ENCODE data around the gene ADAMTS14. TPM values are rescaled to one million over a fixed set of nuclear protein-coding genes. Genes with fewer than 3 reads are reported as not detected.

The ADAMTS14 gene
- total RNA-seq, 1 experiment from 2014 or later: 1.9 TPM

- Histone ChIP-seq H3K9me2 (ENCODE audit: insufficient read depth) (no peaks in the 10 kb centered on the region), H3K4me1 (replicated peaks; ENCODE audit: insufficient read depth) (peaks cover 12% of the 10 kb centered on the region), H3K4me2 (no peak overlapping the region), H2AFZ (no peak overlapping the region), H3K4me3 (no peak overlapping the region), H4K20me1 (ENCODE audit: insufficient read depth) (no peaks in the 10 kb centered on the region), H3K9me3 (ENCODE audit: insufficient read depth, low read depth) (no peaks in the 10 kb centered on the region), H3K27ac (no peak overlapping the region), H3F3A (ENCODE audit: insufficient read depth, low read depth) (peaks cover 12% of the 10 kb centered on the region; the same call in 1 of the 2 replicates), H3K36me3 (ENCODE audit: low read depth) (no peaks in the 10 kb centered on the region), H3K27me3 (ENCODE audit: insufficient read depth, low read depth) (no peaks in the 10 kb centered on the region), H3K79me2 (ENCODE audit: low read depth) (no peaks in the 10 kb centered on the region)
- no TSS peak for BruUV-seq (replicated peaks)
- no peak for DNase-seq
- intact Hi-C loops (cut with micrococcal nuclease; ENCODE audit: unreplicated experiment): no loop called here
- TF ChIP-seq, protein P1, sequence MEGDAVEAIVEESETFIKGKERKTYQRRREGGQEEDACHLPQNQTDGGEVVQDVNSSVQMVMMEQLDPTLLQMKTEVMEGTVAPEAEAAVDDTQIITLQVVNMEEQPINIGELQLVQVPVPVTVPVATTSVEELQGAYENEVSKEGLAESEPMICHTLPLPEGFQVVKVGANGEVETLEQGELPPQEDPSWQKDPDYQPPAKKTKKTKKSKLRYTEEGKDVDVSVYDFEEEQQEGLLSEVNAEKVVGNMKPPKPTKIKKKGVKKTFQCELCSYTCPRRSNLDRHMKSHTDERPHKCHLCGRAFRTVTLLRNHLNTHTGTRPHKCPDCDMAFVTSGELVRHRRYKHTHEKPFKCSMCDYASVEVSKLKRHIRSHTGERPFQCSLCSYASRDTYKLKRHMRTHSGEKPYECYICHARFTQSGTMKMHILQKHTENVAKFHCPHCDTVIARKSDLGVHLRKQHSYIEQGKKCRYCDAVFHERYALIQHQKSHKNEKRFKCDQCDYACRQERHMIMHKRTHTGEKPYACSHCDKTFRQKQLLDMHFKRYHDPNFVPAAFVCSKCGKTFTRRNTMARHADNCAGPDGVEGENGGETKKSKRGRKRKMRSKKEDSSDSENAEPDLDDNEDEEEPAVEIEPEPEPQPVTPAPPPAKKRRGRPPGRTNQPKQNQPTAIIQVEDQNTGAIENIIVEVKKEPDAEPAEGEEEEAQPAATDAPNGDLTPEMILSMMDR (conservative IDR thresholded peaks at IDR 0.05): no peak
- no peak for TF ChIP-seq EZH2 (IDR thresholded peaks at IDR 0.05; ENCODE audit: low read depth)
- ChIA-PET POLR2A (ENCODE audit: unreplicated experiment) (interaction anchor here (0.5 kb wide), 1 partner anchor 9 kb away, joined by 3 read pairs; no protein-coding TSS in a partner anchor), CTCF (no interaction called here)
Observed at GRCh38 chr10:70711177-70711576, 38.9 kb downstream of the ADAMTS14 start.

DNA sequence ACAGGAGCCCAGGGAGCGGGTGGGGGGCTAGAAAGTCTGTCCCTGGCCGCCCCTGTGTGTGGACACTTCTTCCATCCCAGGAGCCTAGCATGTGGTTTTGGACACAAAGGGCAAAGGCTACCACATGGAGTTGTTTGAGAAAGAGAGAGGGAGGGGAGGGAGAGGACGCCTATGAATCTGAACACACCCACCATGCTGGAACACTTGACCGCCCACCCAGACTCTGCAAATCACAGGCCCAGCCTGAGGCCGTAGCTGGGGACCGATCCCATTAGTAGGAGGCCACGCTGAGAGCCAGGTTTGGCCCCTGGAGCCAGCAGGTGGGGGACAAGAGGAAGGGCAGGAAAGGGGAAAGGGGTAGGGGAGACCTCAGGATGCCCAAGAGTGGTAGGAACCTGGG lies 39.6 kb downstream of the ADAMTS14 start:
- Histone ChIP-seq H2AFZ (no peak overlapping the region), H3K27me3 (ENCODE audit: insufficient read depth, low read depth) (no peaks in the 10 kb centered on the region), H3F3A (ENCODE audit: insufficient read depth, low read depth) (peaks cover 20% of the 10 kb centered on the region; the same call in 1 of the 2 replicates), H3K4me2 (no peak overlapping the region), H3K4me3 (no peak overlapping the region), H3K9me2 (ENCODE audit: insufficient read depth) (no peaks in the 10 kb centered on the region), H3K79me2 (ENCODE audit: low read depth) (no peaks in the 10 kb centered on the region), H3K4me1 (replicated peaks; ENCODE audit: insufficient read depth) (peaks cover 20% of the 10 kb centered on the region), H3K36me3 (ENCODE audit: low read depth) (no peaks in the 10 kb centered on the region), H3K9me3 (ENCODE audit: insufficient read depth, low read depth) (no peaks in the 10 kb centered on the region), H4K20me1 (ENCODE audit: insufficient read depth) (no peaks in the 10 kb centered on the region), H3K27ac (no peak overlapping the region)
- intact Hi-C loops (cut with micrococcal nuclease; ENCODE audit: unreplicated experiment): no loop called here
- POLR2A ChIA-PET (ENCODE audit: unreplicated experiment): no interaction called here
- TF ChIP-seq EZH2 (IDR thresholded peaks at IDR 0.05; ENCODE audit: low read depth): no peak
- TF ChIP-seq, protein P1 (conservative IDR thresholded peaks at IDR 0.05): no peak
- CTCF ChIA-PET: no interaction called here
- BruUV-seq (replicated peaks): no TSS peak
- DNase-seq: no peak

DNA sequence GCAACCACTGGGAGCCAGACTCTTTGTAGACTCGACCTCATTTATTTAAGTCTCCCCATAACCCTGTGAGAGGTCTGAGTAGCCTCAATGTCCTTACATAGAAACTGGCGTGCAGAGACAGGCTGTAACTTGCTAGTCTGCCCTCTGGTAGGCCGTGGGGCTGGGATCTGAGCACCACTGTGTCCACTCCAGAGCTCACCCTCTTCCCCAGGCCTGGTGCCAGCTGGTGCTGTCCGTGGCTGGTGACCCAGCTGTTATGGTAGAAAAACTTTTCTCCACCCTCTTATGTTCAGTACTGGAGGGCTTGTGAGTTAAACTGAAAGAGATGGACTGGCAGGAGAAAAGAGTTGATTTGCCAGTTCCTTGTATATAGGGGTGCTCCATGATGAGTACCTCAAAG lies 41.9 kb downstream of the ADAMTS14 start:
- intact Hi-C loops (cut with micrococcal nuclease; ENCODE audit: unreplicated experiment): no loop called here
- H3K4me2 ChIP-seq: no peak overlapping the region
- H3K27ac ChIP-seq: no peak overlapping the region
- H3K36me3 ChIP-seq (ENCODE audit: low read depth): no peaks in the 10 kb centered on the region
- no TSS peak for BruUV-seq (replicated peaks)
- no peaks in the 10 kb centered on the region for H3K9me3 ChIP-seq (ENCODE audit: insufficient read depth, low read depth)
- H4K20me1 ChIP-seq (ENCODE audit: insufficient read depth): no peaks in the 10 kb centered on the region
- no peaks in the 10 kb centered on the region for H3K79me2 ChIP-seq (ENCODE audit: low read depth)
- peaks cover 31% of the 10 kb centered on the region for H3K4me1 ChIP-seq (replicated peaks; ENCODE audit: insufficient read depth)
- DNase-seq: no peak
- no peak overlapping the region for H2AFZ ChIP-seq
- ChIA-PET CTCF (interaction anchor here (0.7 kb wide), 1 partner anchor 252 kb away, joined by 13 read pairs; no protein-coding TSS in a partner anchor), POLR2A (ENCODE audit: unreplicated experiment) (no interaction called here)
- TF ChIP-seq EZH2 (IDR thresholded peaks at IDR 0.05; ENCODE audit: low read depth): no peak
- TF ChIP-seq, protein P1 (conservative IDR thresholded peaks at IDR 0.05): no peak
- peaks cover 23% of the 10 kb centered on the region; the same call in 1 of the 2 replicates for H3F3A ChIP-seq (ENCODE audit: insufficient read depth, low read depth)
- H3K27me3 ChIP-seq (ENCODE audit: insufficient read depth, low read depth): no peaks in the 10 kb centered on the region
- H3K4me3 ChIP-seq: no peak overlapping the region
- H3K9me2 ChIP-seq (ENCODE audit: insufficient read depth): no peaks in the 10 kb centered on the region
